PC-9 (cell line): ENCODE results near the gene KIRREL2. TPM values are rescaled to one million over a fixed set of nuclear protein-coding genes. Genes with fewer than 3 reads are reported as not detected.

Experiments used
- BruUV-seq: library from RNA; stranded (reverse); fragments of 400-500 nt; replicated peaks from 2 replicates; lab custom pipeline; 2021; lab: Mats Ljungman, UMichigan
- CTCF ChIA-PET: fragments of 300-600 bp; sonication (Branson Sonifier 250); formaldehyde crosslinking; loops from one replicate; lab custom pipeline; 2022; ENCODE audit warnings: antibody characterized with exemption; lab: Charles Lee
- POLR2A ChIA-PET: fragments of 300-600 bp; sonication (Branson Sonifier 250); formaldehyde crosslinking; loops from one replicate; lab custom pipeline; 2022; ENCODE audit warnings: antibody characterized with exemption; ENCODE audit not compliant: unreplicated experiment; lab: Charles Lee
- DNase-seq, 2 experiments: peaks; one replicate each; pipeline versions ENCODE4 v3.0.0 to v3.0.0-alpha.2; 2015 to 2022; ENCODE audit warnings: mixed read lengths in 1 of 2
- H2AFZ ChIP-seq: fragments of 200-600 bp; sonication (generic); 2 replicates; pipeline ENCODE4 v1.8.1; 2017; ENCODE audit warnings: antibody characterized with exemption
- H3F3A ChIP-seq: fragments of 200-600 bp; sonication (generic); 2 replicates; pipeline ENCODE4 v1.8.1; 2017; ENCODE audit warnings: antibody characterized with exemption, mild to moderate bottlenecking, low read depth; ENCODE audit not compliant: insufficient read depth
- H3K27ac ChIP-seq: fragments of 200-600 bp; sonication (generic); 2 replicates; pipeline ENCODE4 v1.6.1; 2016; ENCODE audit warnings: mixed run types
- H3K27me3 ChIP-seq: fragments of 200-600 bp; sonication (generic); 2 replicates; pipeline ENCODE4 v1.6.1; 2016; ENCODE audit warnings: low read depth, mixed run types; ENCODE audit not compliant: insufficient read depth
- H3K36me3 ChIP-seq: fragments of 200-600 bp; sonication (generic); 2 replicates; pipeline ENCODE4 v1.6.1; 2016; ENCODE audit warnings: low read depth, mixed run types
- H3K4me1 ChIP-seq: fragments of 200-600 bp; sonication (generic); replicated peaks from 2 replicates; pipeline ENCODE4 v1.6.1; 2016; ENCODE audit warnings: mixed run types; ENCODE audit not compliant: insufficient read depth
- H3K4me2 ChIP-seq: fragments of 200-600 bp; sonication (generic); 2 replicates; pipeline ENCODE4 v1.6.1; 2017; ENCODE audit warnings: mixed run types
- H3K4me3 ChIP-seq: fragments of 200-600 bp; sonication (generic); 2 replicates; pipeline ENCODE4 v1.6.1; 2016; ENCODE audit warnings: mixed run types
- H3K79me2 ChIP-seq: fragments of 200-600 bp; sonication (generic); 2 replicates; pipeline ENCODE4 v1.6.1; 2017; ENCODE audit warnings: low read depth, mixed run types
- H3K9me2 ChIP-seq: fragments of 200-600 bp; sonication (generic); 2 replicates; pipeline ENCODE4 v1.8.1; 2017; ENCODE audit warnings: mild to moderate bottlenecking; ENCODE audit not compliant: insufficient read depth
- H3K9me3 ChIP-seq: fragments of 200-600 bp; sonication (generic); 2 replicates; pipeline ENCODE4 v1.8.1; 2016; ENCODE audit warnings: low read depth; ENCODE audit not compliant: insufficient read depth
- H4K20me1 ChIP-seq: fragments of 200-600 bp; sonication (generic); 2 replicates; pipeline ENCODE4 v1.8.1; 2017; ENCODE audit not compliant: insufficient read depth
- EZH2 ChIP-seq: fragments of 200-600 bp; sonication (generic); IDR thresholded peaks from 2 replicates; pipeline ENCODE4 v1.8.0; 2017; ENCODE audit warnings: antibody characterized with exemption, low read depth
- intact Hi-C: fragments of 100-400 bp; cut with micrococcal nuclease; formaldehyde crosslinking; loops from one replicate; pipeline ENCODE4 v1.10.0; 2022; ENCODE audit not compliant: unreplicated experiment
- total RNA-seq: library from RNA; stranded (reverse); gene quantifications from 2 replicates; pipeline ENCODE4 v1.2.3, GENCODE V29; 2021
- TF ChIP-seq, protein P1 (sequence below): fragments of 200-600 bp; sonication (generic); conservative IDR thresholded peaks from 2 replicates; pipeline ENCODE4 v1.6.1; 2017; ENCODE audit warnings: mixed run types, antibody characterized with exemption, mild to moderate bottlenecking, moderate library complexity

Gene KIRREL2
- total RNA-seq, 1 experiment from 2014 or later = not detected

- peaks cover 91% of the 10 kb centered on the region for H3K27me3 ChIP-seq
- no peak overlapping the region for H2AFZ ChIP-seq
- no peak overlapping the region for H3K27ac ChIP-seq
- no peaks in the 10 kb centered on the region for H3K79me2 ChIP-seq
- H3K4me2 ChIP-seq = no peak overlapping the region
- no TSS peak for BruUV-seq
- no peak for DNase-seq
- no peaks in the 10 kb centered on the region for H3K4me1 ChIP-seq
- TF ChIP-seq EZH2 = no peak
- TF ChIP-seq, protein P1, sequence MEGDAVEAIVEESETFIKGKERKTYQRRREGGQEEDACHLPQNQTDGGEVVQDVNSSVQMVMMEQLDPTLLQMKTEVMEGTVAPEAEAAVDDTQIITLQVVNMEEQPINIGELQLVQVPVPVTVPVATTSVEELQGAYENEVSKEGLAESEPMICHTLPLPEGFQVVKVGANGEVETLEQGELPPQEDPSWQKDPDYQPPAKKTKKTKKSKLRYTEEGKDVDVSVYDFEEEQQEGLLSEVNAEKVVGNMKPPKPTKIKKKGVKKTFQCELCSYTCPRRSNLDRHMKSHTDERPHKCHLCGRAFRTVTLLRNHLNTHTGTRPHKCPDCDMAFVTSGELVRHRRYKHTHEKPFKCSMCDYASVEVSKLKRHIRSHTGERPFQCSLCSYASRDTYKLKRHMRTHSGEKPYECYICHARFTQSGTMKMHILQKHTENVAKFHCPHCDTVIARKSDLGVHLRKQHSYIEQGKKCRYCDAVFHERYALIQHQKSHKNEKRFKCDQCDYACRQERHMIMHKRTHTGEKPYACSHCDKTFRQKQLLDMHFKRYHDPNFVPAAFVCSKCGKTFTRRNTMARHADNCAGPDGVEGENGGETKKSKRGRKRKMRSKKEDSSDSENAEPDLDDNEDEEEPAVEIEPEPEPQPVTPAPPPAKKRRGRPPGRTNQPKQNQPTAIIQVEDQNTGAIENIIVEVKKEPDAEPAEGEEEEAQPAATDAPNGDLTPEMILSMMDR = no peak
- H3K9me3 ChIP-seq = no peaks in the 10 kb centered on the region
- CTCF ChIA-PET = no interaction called here
- intact Hi-C loops = no loop called here
- no peaks in the 10 kb centered on the region for H3K9me2 ChIP-seq
- H3F3A ChIP-seq = no peaks in the 10 kb centered on the region
- H3K4me3 ChIP-seq = no peak overlapping the region
- no peaks in the 10 kb centered on the region for H3K36me3 ChIP-seq
- POLR2A ChIA-PET = no interaction called here
- H4K20me1 ChIP-seq = no peaks in the 10 kb centered on the region
These were observed 1.6 kb downstream of the KIRREL2 start for GRCh38 chr19:35858311-35858710.

- no TSS peak for BruUV-seq
- no peaks in the 10 kb centered on the region for H3K79me2 ChIP-seq
These were observed 2.7 kb downstream of the KIRREL2 start for GRCh38 chr19:35859414-35859813.

GRCh38 chr19:35860436-35860817 lies 3.7 kb downstream of the KIRREL2 start:
- no peak overlapping the region for H2AFZ ChIP-seq
- no peaks in the 10 kb centered on the region for H4K20me1 ChIP-seq
- H3K27ac ChIP-seq = no peak overlapping the region
- POLR2A ChIA-PET = no interaction called here
- peaks cover 89% of the 10 kb centered on the region for H3K27me3 ChIP-seq
- CTCF ChIA-PET = no interaction called here
- H3K4me1 ChIP-seq = no peaks in the 10 kb centered on the region
- intact Hi-C loops = no loop called here
- no peaks in the 10 kb centered on the region for H3K9me3 ChIP-seq
- no peak overlapping the region for H3K4me2 ChIP-seq
- no peaks in the 10 kb centered on the region for H3F3A ChIP-seq
- no peaks in the 10 kb centered on the region for H3K79me2 ChIP-seq
- H3K36me3 ChIP-seq = no peaks in the 10 kb centered on the region
- BruUV-seq = no TSS peak
- no peaks in the 10 kb centered on the region for H3K9me2 ChIP-seq
- H3K4me3 ChIP-seq = no peak overlapping the region
- no peak for DNase-seq
- no peak for TF ChIP-seq EZH2
- TF ChIP-seq, protein P1 = no peak

More at GRCh38 chr19:35859414-35859813, 2.7 kb downstream of the KIRREL2 start:
- TF ChIP-seq, protein P1 = no peak
- TF ChIP-seq EZH2 = no peak
- intact Hi-C loops = no loop called here
- Histone ChIP-seq H3K9me2 (no peaks in the 10 kb centered on the region), H2AFZ (no peak overlapping the region), H3K4me3 (no peak overlapping the region), H3K9me3 (no peaks in the 10 kb centered on the region), H3K27ac (no peak overlapping the region), H3K4me2 (no peak overlapping the region), H3F3A (no peaks in the 10 kb centered on the region), H3K27me3 (peaks cover 91% of the 10 kb centered on the region), H3K4me1 (no peaks in the 10 kb centered on the region), H4K20me1 (no peaks in the 10 kb centered on the region), H3K36me3 (no peaks in the 10 kb centered on the region)
- POLR2A ChIA-PET = interaction anchor here (0.6 kb wide), 1 partner anchor 197 kb away, joined by 6 read pairs; no protein-coding TSS in a partner anchor
- CTCF ChIA-PET = no interaction called here
- no peak for DNase-seq
